Measurements from ENCODE around the gene KCNT2. TPM values are rescaled to one million over a fixed set of nuclear protein-coding genes. Genes with fewer than 3 reads are reported as not detected.

The KCNT2 gene
- polyA plus RNA-seq, 6 donors from 2014 or later, result not detected

DNA sequence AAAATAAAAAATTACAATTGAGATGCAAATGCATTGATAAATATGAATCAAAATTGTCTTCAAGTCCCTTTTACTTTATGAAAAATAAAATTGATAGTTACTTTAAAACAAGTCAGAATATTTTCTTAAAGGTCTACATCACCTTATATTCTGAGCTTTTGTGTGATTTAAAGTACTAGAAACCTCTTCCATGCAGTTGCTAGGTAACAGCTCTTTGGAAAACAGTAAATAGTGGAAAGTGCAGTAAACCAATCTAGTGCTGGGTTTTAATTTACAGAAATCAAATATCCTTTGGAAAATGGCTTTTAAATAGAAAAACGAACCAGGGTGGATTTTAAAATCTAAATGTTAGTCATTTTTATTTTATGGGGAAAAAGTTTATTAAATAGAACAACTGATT, 227.9 kb downstream of the KCNT2 start:
- Mint-ChIP-seq H3K27me3 (no peaks in the 10 kb centered on the region), H3K4me1 (no peaks in the 10 kb centered on the region), H3K36me3 (no peaks in the 10 kb centered on the region), H3K4me3 (no peak overlapping the region), H3K9me3 (no peaks in the 10 kb centered on the region), H3K27ac (no peak overlapping the region)
- ATAC-seq (ENCODE audit: low read depth in 2 of 2), result no peak
- no peak for DNase-seq

DNA sequence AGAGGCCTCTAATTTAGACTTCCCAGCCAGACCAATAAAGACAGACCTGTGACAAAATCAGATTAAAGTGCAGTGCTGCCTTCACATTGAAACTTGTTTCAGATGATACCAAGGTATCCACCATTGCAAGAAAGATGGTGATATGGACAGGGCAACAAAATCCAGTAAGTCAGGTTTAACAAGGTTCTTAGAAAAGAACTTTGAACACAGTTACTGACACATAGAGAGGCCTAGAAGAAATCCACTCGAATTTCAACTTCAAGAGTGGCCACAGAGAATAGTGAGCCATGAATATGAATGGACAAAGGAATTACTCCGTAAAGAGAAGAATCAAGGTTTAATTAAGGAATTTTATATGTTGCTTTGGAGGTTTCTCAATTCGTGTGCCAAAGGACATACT, 230.4 kb downstream of the KCNT2 start:
- no peaks in the 10 kb centered on the region for H3K36me3 Mint-ChIP-seq
- ATAC-seq (ENCODE audit: low read depth in 2 of 2), result no peak
- H3K4me1 Mint-ChIP-seq, result no peaks in the 10 kb centered on the region
- H3K9me3 Mint-ChIP-seq, result no peaks in the 10 kb centered on the region
- DNase-seq, result no peak
- no peak overlapping the region for H3K27ac Mint-ChIP-seq
- H3K4me3 Mint-ChIP-seq, result no peak overlapping the region
- no peaks in the 10 kb centered on the region for H3K27me3 Mint-ChIP-seq

DNA sequence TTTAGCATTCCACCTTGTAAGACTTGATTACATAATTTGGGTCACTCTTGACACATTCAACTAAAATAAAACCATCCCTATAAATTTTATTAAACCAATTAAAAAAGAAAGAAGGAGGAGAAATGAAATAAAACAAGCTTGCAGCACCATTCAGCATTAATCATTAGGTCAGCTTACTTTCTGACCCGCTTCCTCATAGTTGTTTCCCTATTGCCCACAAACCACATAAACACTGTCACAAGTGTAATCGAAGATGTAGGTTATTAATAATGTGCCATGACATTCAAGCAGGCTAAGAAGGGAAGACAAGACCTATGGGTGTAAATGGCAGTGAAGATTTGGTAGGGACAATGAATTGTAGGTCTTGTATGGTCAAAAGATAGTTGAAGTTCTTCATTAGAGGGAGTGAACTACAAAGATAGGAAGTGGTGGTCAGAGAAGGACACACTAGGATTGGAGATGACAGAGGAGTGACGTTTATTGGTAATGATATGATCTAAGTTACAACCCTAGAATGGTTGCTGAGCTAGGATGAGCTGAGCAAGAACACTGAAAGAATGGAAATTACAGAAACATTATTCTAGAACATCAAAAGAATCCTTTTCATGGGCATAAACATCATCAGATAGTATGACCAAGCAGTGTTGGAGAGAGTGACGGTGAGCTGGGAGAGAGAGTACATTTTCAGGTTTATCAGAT, 231.5 kb downstream of the KCNT2 start:
- no peaks in the 10 kb centered on the region for H3K4me1 Mint-ChIP-seq
- H3K36me3 Mint-ChIP-seq, result no peaks in the 10 kb centered on the region
- DNase-seq (no peak), ATAC-seq (ENCODE audit: low read depth in 2 of 2) (no peak)
- H3K4me3 Mint-ChIP-seq, result no peak overlapping the region
- H3K27me3 Mint-ChIP-seq, result no peaks in the 10 kb centered on the region
- H3K27ac Mint-ChIP-seq, result no peak overlapping the region
- H3K9me3 Mint-ChIP-seq, result no peaks in the 10 kb centered on the region

DNA sequence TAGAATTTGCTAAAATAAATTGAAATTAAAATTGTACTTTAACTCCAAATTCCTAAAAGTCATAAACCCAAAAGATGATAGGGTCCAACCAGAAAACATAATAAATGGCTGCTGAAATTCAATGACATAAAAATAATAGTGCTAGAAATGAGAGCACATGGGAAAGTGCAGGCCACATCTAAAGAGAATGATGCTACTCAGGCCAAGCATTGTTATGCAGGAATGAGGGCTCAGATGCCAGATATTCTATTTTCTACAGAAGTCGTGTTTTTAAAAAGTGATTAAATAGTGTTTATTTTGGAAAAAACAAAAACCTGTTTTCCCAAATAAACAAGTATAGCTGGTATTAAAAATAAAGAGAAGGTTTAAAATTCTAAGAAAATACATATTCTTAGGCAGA, 234.4 kb downstream of the KCNT2 start:
- ATAC-seq (ENCODE audit: low read depth in 2 of 2), result no peak
- Mint-ChIP-seq H3K9me3 (no peaks in the 10 kb centered on the region), H3K4me3 (no peak overlapping the region), H3K36me3 (no peaks in the 10 kb centered on the region), H3K27me3 (no peaks in the 10 kb centered on the region), H3K27ac (no peak overlapping the region), H3K4me1 (no peaks in the 10 kb centered on the region)
- DNase-seq, result no peak

DNA sequence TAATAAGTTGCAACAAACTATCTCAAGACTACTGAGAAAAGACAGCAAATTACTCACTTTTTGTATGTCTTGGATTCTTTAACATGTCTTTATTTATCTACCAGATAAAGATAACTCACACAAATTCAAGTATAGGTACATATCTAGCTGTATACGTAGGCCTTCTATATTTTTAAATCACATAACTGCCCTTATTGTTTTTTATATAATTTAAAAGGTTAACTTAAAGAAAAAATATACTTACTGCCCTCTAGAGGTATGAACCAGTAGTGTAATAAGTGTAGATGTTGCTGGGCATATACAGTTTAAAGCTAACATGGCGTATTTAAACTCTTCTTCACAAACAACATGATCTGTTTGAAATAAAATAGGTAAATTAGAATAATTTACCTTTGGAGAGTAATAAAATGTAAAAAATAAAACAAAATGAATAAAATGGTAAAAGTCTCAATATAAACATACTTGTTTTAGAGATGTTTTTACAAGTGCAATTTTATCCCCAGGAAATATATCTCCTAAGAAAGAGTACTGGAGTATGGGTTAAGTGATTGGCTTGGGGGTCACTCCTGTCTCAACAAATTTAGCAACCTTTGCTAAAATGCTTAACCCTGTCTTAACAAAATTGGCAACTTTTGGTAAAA, 235.2 kb downstream of the KCNT2 start:
- no peak overlapping the region for H3K4me3 Mint-ChIP-seq

DNA sequence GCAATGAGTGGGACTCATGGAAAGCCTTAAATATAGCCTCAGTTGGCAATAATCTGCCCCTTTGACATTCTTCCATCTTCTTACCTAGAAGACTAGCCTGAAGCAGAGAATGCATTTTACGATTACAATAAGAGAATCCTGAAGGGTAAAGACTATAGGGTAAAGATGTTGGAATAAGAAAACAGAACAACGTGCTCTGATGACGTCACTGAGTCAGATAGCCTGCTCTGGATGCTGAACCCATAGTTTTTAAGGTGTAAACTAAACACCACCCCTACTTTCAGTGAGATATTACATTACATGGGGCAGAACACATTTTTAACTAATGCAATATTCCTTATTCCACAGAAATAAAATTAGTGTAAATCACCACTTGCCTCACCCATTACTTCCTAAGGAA, 240.4 kb downstream of the KCNT2 start:
- no peak overlapping the region for H3K27ac Mint-ChIP-seq
- DNase-seq, result no peak
- H3K4me3 Mint-ChIP-seq, result no peak overlapping the region
- no peaks in the 10 kb centered on the region for H3K4me1 Mint-ChIP-seq
- H3K36me3 Mint-ChIP-seq, result no peaks in the 10 kb centered on the region
- H3K9me3 Mint-ChIP-seq, result no peaks in the 10 kb centered on the region
- ATAC-seq (ENCODE audit: low read depth in 2 of 2), result no peak
- H3K27me3 Mint-ChIP-seq, result no peaks in the 10 kb centered on the region

More for the DNA sequence above, 235.2 kb downstream of the KCNT2 start:
- Mint-ChIP-seq H3K4me1 (no peaks in the 10 kb centered on the region), H3K27ac (no peak overlapping the region), H3K36me3 (no peaks in the 10 kb centered on the region), H3K27me3 (no peaks in the 10 kb centered on the region), H3K9me3 (no peaks in the 10 kb centered on the region)
- ATAC-seq (ENCODE audit: low read depth in 2 of 2) (no peak), DNase-seq (no peak)

DNA sequence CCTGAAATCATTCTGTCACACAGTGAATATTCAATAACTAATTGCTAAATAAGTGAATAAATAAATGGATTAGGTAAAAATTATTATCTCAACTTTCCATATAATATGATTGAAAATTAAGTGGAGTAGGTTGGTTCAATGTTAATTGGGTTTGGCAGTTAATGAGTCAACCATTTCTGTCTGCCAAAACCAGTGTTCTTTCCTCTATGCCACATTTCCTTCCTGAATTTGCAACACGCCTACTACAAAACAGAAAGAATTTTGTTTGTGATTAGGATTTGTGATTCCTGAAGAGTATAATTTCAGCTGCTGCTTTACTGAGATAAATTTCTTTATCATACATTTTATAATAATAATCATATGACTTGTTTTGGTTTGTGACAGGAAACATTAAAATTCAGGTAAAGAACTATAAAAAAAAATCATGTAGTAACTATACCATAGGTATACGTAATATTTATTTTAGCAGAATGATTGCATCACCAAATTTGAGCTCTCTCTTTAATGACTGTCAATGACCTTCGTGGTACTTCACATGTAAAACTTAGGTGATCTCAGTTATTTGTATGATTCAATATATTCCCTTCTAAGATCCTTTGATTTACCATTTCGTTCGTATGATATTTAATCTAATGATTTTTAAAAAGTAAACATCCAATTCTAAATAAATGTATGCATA, 241.3 kb downstream of the KCNT2 start:
- Mint-ChIP-seq H3K27me3 (no peaks in the 10 kb centered on the region), H3K4me3 (no peak overlapping the region), H3K36me3 (no peaks in the 10 kb centered on the region), H3K4me1 (no peaks in the 10 kb centered on the region), H3K27ac (no peak overlapping the region), H3K9me3 (no peaks in the 10 kb centered on the region)
- no peak for ATAC-seq (ENCODE audit: low read depth in 2 of 2)
- no peak for DNase-seq

DNA sequence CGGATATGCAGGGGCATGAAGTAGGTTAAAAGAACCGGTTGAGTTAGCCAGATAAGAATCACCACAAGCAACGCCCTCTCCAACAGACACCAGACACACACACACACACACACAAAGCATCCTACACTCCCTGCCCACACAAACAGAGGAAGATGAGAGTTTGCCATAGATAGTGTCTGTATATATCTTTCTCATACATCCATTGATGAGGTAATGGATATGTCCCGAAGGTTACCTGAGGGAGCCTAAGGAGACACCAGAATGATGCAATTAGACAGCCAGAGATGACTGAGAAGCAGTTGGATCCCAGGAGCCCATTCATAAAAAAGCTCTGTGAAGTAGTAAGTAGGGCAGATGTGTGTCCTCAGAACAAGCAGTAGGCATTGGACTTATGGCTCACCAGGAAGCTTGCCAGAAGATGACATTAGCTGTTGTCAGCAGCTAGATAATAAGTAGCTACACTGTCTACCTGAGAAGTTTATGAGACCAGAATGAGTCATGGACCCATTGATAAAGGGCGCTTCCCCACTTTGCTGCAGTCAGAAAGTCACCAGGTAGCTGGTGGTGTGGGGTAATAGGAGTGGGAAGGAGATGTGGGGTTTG, 247.0 kb downstream of the KCNT2 start:
- no peaks in the 10 kb centered on the region for H3K36me3 Mint-ChIP-seq
- no peak overlapping the region for H3K4me3 Mint-ChIP-seq
- H3K27me3 Mint-ChIP-seq, result no peaks in the 10 kb centered on the region
- ATAC-seq (ENCODE audit: low read depth in 2 of 2), result no peak
- H3K9me3 Mint-ChIP-seq, result no peaks in the 10 kb centered on the region
- DNase-seq, result no peak
- H3K27ac Mint-ChIP-seq, result no peak overlapping the region
- H3K4me1 Mint-ChIP-seq, result no peaks in the 10 kb centered on the region

DNA sequence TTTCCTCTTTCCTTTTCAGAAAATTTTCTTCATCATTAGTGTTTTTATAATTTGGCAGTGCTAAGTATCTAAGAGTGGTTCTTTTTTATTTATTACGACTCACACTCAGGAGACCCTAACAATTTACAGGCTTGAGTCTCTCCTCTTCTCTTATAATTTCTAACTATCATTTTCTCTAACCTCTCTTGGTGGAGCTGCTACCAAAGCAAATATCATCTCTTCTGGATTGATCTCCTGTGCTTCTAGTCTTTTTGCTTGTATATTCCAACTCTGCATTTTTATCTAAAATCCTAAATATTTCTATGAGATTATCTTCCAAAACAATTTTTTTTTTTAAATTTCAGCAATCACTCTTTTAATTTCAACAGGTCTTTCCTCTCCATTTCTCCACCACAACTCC, 250.3 kb downstream of the KCNT2 start:
- ATAC-seq (ENCODE audit: low read depth in 2 of 2) (no peak), DNase-seq (no peak)
- Mint-ChIP-seq H3K27me3 (no peaks in the 10 kb centered on the region), H3K4me1 (no peaks in the 10 kb centered on the region), H3K4me3 (no peak overlapping the region), H3K27ac (no peak overlapping the region), H3K9me3 (peaks cover 0 to 1% (median 0%) of the 10 kb centered on the region in 7 donors), H3K36me3 (no peaks in the 10 kb centered on the region)

DNA sequence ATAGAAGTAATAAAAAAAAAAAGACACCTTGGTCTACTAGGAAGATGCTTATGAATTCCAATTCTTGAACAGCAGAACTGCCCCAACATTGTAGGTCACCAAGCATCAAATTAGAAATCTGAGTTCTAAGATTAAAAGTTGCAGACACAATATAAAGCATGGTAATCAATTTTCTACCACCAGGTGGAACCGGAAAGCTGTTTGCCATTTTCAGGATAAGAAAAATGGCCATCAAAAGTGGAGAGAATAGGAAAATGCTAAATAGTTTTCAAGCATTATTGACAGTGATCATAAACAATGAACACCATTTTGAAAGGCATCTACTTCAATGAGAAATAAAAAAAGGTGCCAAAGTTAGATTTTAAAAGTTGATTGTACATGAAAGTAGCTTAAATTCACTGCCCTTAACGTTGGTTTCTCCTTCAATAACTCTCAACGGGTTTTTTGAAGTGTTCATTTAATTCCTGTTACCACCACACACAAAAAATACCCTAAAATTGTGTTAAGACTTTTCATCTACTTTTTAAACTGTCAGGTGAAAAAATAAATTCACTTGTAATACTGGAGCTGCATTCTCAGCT, 252.9 kb downstream of the KCNT2 start:
- no peaks in the 10 kb centered on the region for H3K36me3 Mint-ChIP-seq
- H3K4me1 Mint-ChIP-seq, result no peaks in the 10 kb centered on the region
- ATAC-seq (ENCODE audit: low read depth in 2 of 2), result no peak
- DNase-seq, result no peak
- peaks cover 0 to 4% (median 0%) of the 10 kb centered on the region in 7 donors for H3K9me3 Mint-ChIP-seq
- no peaks in the 10 kb centered on the region for H3K27me3 Mint-ChIP-seq
- H3K27ac Mint-ChIP-seq, result no peak overlapping the region
- H3K4me3 Mint-ChIP-seq, result no peak overlapping the region

DNA sequence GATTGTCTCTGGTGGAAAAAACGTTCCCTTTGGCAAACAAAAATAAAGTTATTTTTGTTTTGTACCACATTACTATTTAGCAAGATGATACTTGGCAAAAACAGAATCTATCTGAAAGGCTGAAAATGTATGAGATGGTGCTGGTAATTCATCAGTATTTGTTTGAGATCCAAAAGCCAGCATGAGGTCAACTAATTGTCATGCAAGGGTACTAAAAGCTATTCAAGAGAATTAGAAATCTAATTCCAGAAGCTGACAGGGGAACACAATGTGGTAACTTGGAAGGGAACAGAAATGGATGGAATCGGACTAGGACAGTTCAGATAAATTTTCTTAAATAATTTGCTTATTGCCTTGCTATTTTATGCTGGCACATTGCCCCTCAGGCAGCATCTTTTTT, 263.8 kb downstream of the KCNT2 start:
- Mint-ChIP-seq H3K4me3 (no peak overlapping the region), H3K27me3 (no peaks in the 10 kb centered on the region), H3K9me3 (no peaks in the 10 kb centered on the region), H3K4me1 (no peaks in the 10 kb centered on the region), H3K27ac (no peak overlapping the region), H3K36me3 (no peaks in the 10 kb centered on the region)
- ATAC-seq (ENCODE audit: low read depth in 2 of 2) (no peak), DNase-seq (no peak)

DNA sequence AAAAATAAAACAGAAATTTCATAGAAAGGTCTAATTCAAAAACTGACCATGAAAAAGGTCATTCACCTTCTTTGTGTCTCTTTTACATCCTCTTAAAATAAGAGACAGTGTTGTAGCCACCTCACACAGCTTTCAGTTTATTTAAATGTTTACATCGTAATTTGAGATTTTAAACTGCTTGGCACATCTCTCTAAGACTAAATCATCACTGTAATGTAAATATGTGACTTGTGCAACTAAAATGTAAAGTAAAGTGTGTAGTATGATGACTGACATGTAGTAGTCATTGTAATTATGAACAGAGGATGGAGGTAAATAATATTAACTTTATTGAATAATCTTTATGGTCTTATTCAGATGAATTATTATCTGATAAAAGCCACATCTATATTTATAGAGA, 283.9 kb downstream of the KCNT2 start:
- ATAC-seq (ENCODE audit: low read depth in 2 of 2), result no peak
- H3K36me3 Mint-ChIP-seq, result no peaks in the 10 kb centered on the region
- no peaks in the 10 kb centered on the region for H3K9me3 Mint-ChIP-seq
- no peaks in the 10 kb centered on the region for H3K27me3 Mint-ChIP-seq
- H3K4me3 Mint-ChIP-seq, result no peak overlapping the region
- DNase-seq, result no peak
- no peaks in the 10 kb centered on the region for H3K4me1 Mint-ChIP-seq
- H3K27ac Mint-ChIP-seq, result no peak overlapping the region

DNA sequence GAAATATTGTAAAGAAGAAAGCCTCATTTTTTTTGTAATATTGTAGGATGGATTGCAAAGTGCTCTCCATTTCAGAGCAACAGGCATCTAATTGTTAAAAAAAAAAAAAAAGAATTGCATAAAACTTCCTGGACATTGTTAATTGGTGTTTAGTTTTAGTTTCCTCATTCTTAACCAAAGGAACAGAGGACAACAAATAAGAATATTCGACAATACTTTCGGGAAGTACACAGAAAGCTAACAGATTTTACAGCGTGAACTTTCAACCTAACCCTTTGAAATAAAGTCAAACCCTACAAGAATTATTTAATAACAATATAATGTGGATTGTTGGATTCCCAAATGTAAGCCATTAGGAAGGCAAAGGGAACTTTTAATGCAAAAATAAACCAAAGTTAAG, 284.4 kb downstream of the KCNT2 start:
- no peak overlapping the region for H3K27ac Mint-ChIP-seq
- H3K36me3 Mint-ChIP-seq, result no peaks in the 10 kb centered on the region
- no peaks in the 10 kb centered on the region for H3K27me3 Mint-ChIP-seq
- no peak for DNase-seq
- H3K4me3 Mint-ChIP-seq, result no peak overlapping the region
- H3K9me3 Mint-ChIP-seq, result no peaks in the 10 kb centered on the region
- H3K4me1 Mint-ChIP-seq, result no peaks in the 10 kb centered on the region
- ATAC-seq (ENCODE audit: low read depth in 2 of 2), result no peak

DNA sequence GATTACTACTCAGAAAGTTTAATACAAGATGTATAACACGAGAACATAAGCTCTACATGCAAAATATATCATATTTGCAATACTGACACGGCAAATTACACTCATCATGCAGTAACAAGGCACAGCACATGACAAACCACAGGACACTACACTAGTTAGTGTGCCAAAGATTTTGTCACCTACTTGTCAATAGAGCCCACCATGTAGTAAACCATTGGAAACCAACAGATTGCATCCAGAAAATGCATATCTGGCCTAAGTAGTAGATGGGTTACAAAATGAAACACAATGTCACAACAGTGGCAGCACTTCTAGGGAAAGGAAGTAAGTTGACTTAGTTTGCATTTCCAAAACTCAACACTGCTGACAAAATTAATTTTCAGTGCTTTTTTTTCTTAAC, 288.9 kb downstream of the KCNT2 start:
- H3K4me1 Mint-ChIP-seq, result no peaks in the 10 kb centered on the region
- no peak overlapping the region for H3K27ac Mint-ChIP-seq
- H3K27me3 Mint-ChIP-seq, result no peaks in the 10 kb centered on the region
- no peaks in the 10 kb centered on the region for H3K9me3 Mint-ChIP-seq
- ATAC-seq (ENCODE audit: low read depth in 2 of 2) (no peak), DNase-seq (no peak)
- H3K36me3 Mint-ChIP-seq, result no peaks in the 10 kb centered on the region
- no peak overlapping the region for H3K4me3 Mint-ChIP-seq
